ENCODE measurements around the gene TREH.

The TREH gene

GRCh38 chr11:118607401-118608359, 71.8 kb downstream of the TREH start, which contains the start of gene PHLDB1:
Gene PHLDB1 (plus strand): TSS chr11:118607615. CDS start chr11:118613837, 6,222 bp downstream.
- peaks cover 41 to 46% of the 10 kb centered on the region in 2 donors for H3K4me1 ChIP-seq (ENCODE audit: control insufficient read depth in 1 of 2, insufficient read depth in 2 of 2, low read length in 2 of 2)
- peaks cover 21 to 22% of the 10 kb centered on the region in 2 donors for H3K27me3 ChIP-seq (ENCODE audit: control insufficient read depth in 1 of 2, insufficient read depth in 2 of 2, low read length in 2 of 2)
- H3K9ac ChIP-seq (ENCODE audit: low read depth in 1 of 2, low read length in 2 of 2) = peak within 1 kb of the TSS; percentile 54 to 66
- peaks cover 0 to 3% of the 10 kb centered on the region in 2 donors for H3K36me3 ChIP-seq (ENCODE audit: control insufficient read depth in 1 of 2, insufficient read depth in 2 of 2, low read length in 2 of 2)
- no peaks in the 10 kb centered on the region for H3K9me3 ChIP-seq (ENCODE audit: control insufficient read depth in 1 of 2, low read length in 2 of 2)
- H3K27ac ChIP-seq (ENCODE audit: low read depth, low read length) = peak within 1 kb of the TSS; percentile 86
- peak within 1 kb of the TSS; percentile 73 to 74 for H3K4me3 ChIP-seq (ENCODE audit: low read depth in 1 of 2, low read length in 2 of 2)
